IMR-90 (cell line): ENCODE results near the gene APIP.

ENCODE experiments used
- CEBPB ChIP-seq: IDR thresholded peaks from 2 replicates; pipeline ENCODE4 v1.6.1; 2012; ENCODE audit warnings: low read depth, low read length, improper control_type of control experiment
- CHD1 ChIP-seq: IDR thresholded peaks from 2 replicates; pipeline ENCODE4 v1.6.1; 2012; ENCODE audit warnings: low read depth, low read length, improper control_type of control experiment
- FOS ChIP-seq: fragments of 150-350 bp; IDR thresholded peaks from 2 replicates; pipeline ENCODE4 v1.6.1; 2016; ENCODE audit warnings: low read depth, low read length
- MAFK ChIP-seq: IDR thresholded peaks from 2 replicates; pipeline ENCODE4 v1.6.1; 2012; ENCODE audit warnings: low read depth, low read length, improper control_type of control experiment
- MXI1 ChIP-seq: IDR thresholded peaks from 2 replicates; pipeline ENCODE4 v1.6.1; 2012; ENCODE audit warnings: low read depth, mild to moderate bottlenecking, low read length, moderate library complexity, borderline replicate concordance
- POLR2A ChIP-seq: IDR thresholded peaks from 2 replicates; pipeline ENCODE4 v1.6.1; 2012; ENCODE audit warnings: mild to moderate bottlenecking, low read depth, low read length
- RAD21 ChIP-seq: IDR thresholded peaks from 2 replicates; pipeline ENCODE4 v1.6.1; 2012; ENCODE audit warnings: low read length, improper control_type of control experiment
- RCOR1 ChIP-seq: IDR thresholded peaks from 2 replicates; pipeline ENCODE4 v1.6.1; 2012; ENCODE audit warnings: mild to moderate bottlenecking, low read length, improper control_type of control experiment; ENCODE audit not compliant: insufficient replicate concordance
- TF ChIP-seq, protein P1 (sequence below): conservative IDR thresholded peaks from 2 replicates; pipeline ENCODE4 v1.5.1; 2012; ENCODE audit warnings: mild to moderate bottlenecking, low read depth, low read length, improper control_type of control experiment
- TF ChIP-seq, protein P2 (sequence below): fragments of 150-350 bp; IDR thresholded peaks from 2 replicates; pipeline ENCODE4 v1.6.1; 2016; ENCODE audit warnings: low read depth, mild to moderate bottlenecking, low read length, moderate library complexity, borderline replicate concordance

DNA sequence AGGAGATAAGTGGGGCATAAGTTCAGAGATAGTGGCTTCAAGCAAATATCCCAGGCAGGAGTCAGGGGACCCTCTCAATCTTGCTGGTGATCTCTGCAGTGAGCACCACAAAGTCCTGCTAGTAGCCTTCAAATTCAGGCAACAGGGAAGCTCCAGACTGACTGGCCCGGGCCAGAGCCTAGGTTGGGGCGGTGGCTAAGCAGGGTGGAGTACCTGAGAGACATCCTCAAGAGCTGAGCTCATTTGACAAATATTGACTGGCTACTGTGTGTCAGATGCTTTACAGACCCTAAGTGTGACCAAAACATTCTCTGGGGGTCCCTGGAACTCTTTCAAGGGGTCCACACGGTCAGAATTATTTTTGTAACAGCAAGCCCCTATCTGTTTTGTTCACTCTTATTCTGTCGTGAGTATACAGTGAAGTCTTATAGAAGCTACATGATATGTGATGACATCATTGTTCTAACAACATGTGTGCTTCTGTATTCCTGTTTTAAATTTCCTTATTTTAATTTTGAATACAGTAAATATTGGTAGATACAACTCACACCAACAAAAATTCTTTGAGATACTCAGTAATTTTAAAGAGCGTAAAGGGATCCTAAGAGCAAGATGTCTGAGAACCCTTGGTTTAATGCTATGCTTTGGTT lies 71.6 kb downstream of the APIP start:
- TF ChIP-seq, protein P1, sequence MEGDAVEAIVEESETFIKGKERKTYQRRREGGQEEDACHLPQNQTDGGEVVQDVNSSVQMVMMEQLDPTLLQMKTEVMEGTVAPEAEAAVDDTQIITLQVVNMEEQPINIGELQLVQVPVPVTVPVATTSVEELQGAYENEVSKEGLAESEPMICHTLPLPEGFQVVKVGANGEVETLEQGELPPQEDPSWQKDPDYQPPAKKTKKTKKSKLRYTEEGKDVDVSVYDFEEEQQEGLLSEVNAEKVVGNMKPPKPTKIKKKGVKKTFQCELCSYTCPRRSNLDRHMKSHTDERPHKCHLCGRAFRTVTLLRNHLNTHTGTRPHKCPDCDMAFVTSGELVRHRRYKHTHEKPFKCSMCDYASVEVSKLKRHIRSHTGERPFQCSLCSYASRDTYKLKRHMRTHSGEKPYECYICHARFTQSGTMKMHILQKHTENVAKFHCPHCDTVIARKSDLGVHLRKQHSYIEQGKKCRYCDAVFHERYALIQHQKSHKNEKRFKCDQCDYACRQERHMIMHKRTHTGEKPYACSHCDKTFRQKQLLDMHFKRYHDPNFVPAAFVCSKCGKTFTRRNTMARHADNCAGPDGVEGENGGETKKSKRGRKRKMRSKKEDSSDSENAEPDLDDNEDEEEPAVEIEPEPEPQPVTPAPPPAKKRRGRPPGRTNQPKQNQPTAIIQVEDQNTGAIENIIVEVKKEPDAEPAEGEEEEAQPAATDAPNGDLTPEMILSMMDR = no peak
- TF ChIP-seq CHD1 (no peak), RAD21 (no peak), RCOR1 (no peak), MXI1 (no peak), FOS (no peak), POLR2A (no peak), CEBPB (no peak), MAFK (no peak)
- TF ChIP-seq, protein P2, sequence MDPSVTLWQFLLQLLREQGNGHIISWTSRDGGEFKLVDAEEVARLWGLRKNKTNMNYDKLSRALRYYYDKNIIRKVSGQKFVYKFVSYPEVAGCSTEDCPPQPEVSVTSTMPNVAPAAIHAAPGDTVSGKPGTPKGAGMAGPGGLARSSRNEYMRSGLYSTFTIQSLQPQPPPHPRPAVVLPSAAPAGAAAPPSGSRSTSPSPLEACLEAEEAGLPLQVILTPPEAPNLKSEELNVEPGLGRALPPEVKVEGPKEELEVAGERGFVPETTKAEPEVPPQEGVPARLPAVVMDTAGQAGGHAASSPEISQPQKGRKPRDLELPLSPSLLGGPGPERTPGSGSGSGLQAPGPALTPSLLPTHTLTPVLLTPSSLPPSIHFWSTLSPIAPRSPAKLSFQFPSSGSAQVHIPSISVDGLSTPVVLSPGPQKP = no peak
